Measurements from ENCODE around the gene CUX1.

CUX1 gene

GRCh38 chr7:102195361-102195760 lies 377.9 kb downstream of the CUX1 start:
- no peak for FAIRE-seq

GRCh38 chr7:102196028-102196427 lies 378.6 kb downstream of the CUX1 start:
- FAIRE-seq: no peak

DNA sequence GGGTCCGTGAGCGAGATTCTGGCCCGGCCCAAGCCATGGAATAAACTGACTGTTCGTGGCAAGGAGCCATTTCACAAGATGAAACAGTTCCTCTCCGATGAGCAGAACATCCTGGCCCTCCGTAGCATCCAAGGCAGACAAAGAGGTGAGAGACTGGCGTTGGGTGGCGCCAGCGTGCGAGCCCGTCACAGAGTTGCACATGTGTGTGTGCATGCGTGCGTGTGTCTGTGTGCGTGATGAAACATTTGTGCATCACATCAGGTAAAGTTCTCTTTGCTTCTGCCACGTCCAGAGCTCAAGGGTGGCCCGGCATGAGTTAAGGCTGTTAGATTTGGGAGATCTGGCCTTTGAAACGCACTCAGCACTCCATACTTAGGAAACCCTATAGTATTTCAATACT lies 379.7 kb downstream of the CUX1 start:
- FAIRE-seq: no peak

DNA sequence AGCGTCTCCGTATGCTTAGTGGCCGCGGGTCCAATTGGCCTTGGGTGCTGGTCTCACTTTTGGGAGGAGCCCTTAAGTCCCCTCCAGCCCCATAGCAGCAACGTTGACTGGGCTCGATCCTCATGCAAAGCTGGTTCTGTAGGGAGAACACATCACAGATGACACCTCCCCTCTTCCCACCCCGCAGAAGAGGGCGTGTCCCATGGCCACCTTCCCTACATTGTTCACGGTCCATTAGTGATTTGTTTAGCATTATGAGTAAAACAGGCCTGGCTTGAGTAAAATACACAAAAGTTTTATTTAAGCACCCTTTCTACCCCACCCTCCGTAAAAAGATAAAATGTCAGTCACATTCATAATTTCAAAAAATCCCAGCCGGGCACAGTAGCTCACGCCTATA lies 380.2 kb downstream of the CUX1 start:
- FAIRE-seq: no peak

DNA sequence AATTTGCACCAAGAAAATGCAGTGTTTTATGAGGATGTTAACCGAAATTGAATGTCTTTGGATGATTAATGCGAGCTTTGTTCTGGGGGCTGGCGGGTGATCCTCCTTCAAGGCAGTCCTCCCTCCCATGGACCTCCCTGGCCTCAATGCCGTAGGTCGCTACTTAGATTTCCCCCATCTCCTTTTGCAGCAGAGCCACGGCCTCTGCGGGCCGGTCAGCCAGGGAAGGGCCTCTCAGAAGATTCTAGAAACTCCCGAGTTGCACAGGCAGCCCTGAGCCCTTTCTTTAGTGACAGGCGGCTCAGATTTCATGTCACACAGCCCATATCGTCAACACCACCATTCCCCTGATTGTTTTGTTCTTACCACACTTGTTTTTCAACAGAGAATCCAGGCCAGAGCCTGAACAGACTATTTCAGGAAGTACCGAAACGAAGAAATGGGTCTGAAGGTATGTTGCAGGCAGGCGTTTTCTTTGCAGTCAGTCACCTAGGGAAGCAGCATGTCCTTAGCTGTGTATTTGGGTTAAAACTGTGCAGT lies 381.1 kb downstream of the CUX1 start:
- no peak for FAIRE-seq

DNA sequence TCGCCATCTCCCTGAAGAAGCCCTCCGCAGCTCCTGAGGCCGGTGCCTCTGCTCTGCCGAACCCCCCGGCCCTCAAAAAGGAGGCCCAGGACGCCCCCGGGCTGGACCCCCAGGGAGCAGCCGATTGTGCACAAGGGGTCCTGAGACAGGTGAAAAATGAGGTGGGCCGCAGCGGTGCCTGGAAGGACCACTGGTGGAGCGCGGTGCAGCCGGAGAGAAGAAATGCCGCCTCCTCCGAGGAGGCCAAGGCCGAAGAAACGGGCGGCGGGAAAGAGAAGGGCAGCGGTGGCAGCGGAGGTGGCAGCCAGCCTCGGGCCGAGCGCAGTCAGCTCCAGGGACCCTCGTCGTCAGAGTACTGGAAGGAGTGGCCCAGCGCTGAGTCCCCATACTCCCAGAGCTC lies 384.1 kb downstream of the CUX1 start:
- no peak for FAIRE-seq

DNA sequence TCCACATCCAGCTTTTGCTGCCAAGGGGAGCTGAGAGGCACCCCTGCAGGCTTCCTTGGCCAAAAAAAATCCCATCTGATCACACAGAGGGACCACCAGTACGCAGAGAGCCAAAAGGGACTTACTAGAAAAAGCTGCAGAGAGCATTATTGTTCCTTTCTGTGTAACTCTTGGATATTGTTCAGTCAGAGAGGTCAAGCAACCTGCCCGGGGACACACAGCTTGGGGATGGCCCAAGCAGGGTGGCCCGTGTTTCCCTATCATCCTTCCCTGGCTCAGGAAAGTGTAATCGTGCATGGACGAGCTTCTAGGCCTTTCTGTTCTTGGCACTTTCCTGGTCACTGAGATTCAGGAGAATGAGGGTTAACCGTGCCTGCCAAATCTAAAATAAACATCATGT lies 385.1 kb downstream of the CUX1 start:
- FAIRE-seq: no peak

DNA sequence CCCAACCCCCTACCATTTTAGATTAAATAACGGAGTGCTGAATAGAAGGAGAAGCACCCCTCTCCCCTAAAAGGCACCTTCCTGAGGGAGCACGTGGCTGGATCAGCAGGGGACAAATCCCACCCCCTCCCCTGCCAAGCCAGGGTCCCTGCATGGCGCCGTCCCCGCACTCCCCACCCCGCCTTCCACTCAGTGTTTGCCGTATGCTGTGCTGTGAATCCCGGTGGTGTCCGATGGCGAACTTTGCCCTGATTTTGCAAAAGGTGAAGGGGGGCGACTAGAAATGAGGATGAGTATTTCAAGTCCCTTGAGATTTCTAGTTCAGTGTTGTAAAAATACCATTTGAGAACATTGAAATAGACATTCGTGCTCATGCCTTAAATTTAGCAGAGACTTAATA lies 385.8 kb downstream of the CUX1 start:
- FAIRE-seq: no peak

GRCh38 chr7:102204212-102204611 lies 386.8 kb downstream of the CUX1 start:
- FAIRE-seq: no peak

DNA sequence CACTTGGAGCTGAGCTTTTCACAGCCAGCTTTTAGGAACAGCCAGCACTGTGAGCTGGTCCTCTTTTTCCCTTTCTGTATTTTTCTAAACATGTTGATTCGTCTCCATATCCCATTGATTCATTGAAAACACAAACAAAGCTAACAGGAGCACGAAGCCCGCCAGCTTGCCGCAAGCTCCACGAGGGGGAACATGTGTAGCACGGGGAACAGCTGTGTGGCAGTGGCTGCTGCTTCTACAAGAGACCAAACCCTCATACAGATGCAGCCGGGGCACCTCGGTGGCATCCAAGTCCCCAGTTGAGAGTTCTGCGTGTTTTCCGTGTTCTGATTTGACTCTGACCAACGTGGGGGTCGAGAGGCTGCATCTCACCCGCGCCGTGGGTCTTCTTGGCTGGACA lies 388.5 kb downstream of the CUX1 start:
- FAIRE-seq: no peak

DNA sequence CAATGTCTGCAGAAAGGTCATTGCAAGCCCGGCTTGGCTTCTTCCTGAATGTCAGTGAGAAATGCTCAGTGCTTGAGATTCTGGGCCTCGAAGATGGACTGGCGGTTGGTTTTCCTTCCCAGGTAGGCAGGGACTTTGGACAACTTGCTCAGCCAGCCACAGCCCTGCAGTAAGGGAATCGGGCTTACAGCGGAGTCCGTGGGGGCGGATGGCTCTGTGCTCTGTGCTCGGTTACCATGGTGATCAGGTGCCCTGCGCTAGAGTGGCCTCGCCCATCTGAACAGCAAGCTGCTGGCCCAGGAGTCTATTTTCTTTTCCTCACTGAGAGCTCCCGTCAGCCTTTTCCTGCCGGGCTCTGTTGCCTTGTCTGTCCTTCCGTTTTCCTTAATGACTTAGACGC lies 391.4 kb downstream of the CUX1 start:
- no peak for FAIRE-seq

DNA sequence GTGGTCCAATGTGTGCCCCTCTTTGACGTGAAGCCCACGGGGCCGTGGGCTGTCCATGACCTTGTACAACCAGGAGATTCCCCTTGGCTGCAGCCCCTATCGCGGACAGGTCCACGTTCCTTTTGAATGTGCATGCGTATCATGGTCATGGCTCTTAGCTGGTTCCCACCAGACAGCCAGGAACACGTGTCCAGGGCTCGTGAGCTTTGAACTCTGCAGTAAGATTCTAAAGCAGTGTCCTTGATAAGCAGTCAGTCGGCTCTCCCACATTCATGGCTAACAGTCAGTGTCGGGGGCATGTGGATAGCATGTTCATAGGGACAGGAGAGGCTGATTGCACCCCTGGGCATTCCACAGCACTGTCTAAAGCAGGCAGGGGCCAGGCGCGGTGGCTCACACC lies 393.4 kb downstream of the CUX1 start:
- FAIRE-seq: no peak

- FAIRE-seq: no peak
Measured at GRCh38 chr7:102211590-102212550, 394.4 kb downstream of the CUX1 start.

GRCh38 chr7:102214477-102215072 lies 397.1 kb downstream of the CUX1 start:
- FAIRE-seq: no peak

- FAIRE-seq: no peak
Measured at GRCh38 chr7:102215256-102215655, 397.8 kb downstream of the CUX1 start.

DNA sequence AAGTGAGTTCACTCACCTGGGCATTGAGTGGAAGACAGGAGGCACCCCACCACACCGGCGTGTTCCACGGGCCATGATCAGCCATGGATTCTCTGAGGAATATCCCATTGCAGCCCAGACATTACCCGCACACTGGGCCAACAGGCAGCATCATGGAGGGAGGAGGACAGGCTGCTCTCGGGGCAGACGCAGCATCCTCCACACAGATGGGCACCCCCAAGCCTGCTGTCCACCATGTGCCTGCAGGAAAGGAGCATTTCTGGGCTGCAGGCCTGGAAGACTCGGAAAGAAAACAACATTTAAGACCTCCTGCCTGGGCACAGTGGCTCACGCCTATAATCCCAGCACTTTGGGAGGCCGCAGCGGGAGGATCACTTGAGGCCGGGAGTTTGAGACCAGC lies 398.3 kb downstream of the CUX1 start:
- no peak for FAIRE-seq

DNA sequence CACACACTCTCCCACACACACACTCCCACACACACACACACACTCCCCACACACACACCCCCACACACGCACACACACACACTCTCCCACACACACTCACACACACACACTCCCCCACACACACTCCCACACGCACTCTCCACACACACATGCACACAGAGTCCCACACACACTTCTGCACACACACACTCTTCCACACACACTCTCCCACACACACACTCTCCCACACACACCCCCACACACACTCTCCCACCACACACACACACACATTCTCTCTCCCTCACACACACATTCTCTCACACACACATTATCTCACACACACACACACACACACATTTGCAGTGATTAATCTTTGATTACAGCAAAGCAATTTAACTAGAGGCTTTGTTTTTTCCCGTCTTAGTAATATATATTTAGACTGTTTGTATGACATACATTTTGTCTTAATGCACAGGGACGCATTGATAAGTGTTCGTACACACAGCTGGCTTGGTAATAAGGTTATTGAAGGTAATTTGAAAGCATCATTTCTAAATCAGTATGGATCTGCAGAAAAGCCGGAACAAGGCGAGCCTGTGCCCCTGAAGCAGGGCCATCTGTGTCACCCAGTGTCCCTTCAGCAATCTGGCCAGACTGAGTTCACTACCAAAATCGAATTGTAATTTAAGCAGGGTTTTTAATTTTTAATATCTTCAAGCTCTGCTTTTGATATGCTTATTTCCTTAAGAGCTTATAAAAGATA lies 399.3 kb downstream of the CUX1 start:
- FAIRE-seq: no peak

- no peak for FAIRE-seq
Measured at GRCh38 chr7:102220229-102220850, 402.9 kb downstream of the CUX1 start.

DNA sequence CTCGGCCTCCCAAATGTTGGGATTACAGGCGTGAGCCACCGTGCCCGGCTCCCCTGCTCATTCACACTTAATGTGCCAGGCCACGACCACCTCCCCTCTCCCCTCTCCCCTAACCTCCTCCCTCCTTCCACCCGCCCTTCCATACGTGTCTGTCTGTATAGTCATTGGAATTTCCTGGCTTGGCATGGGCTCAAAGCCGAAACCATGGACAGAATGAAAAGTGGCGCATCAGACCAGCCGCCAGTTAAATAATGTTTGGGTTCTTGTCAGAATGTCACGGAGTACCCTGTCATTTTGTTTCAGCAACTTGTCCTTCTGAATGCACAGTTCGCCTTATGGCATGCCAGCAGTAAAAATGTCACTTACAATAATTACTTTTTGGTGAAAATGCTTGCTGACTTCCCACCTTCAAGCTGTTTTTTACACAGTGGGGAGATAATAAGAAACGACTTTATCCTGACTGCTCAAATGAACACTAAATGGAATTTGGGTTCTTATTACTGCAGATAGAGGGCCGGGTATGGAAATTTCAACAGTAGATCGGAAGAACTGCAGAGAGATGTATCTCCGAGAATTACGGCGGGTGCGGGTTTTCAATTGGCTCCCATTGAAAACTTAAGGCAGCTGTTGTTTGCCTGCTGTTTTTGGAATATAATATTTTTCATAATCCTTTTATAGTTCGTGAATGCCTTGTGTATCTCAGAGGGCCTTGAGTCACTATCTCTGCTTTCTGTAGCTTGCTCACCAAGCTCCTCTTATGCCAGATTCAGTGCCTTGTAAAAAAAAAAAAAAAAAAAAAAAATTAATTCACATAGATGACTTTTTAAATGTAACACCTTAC lies 403.8 kb downstream of the CUX1 start:
- FAIRE-seq: no peak

- FAIRE-seq: no peak
Measured at GRCh38 chr7:102221961-102222360, 404.5 kb downstream of the CUX1 start.

- no peak for FAIRE-seq
Measured at GRCh38 chr7:102222445-102222844, 405.0 kb downstream of the CUX1 start.

- FAIRE-seq: no peak
Measured at GRCh38 chr7:102223184-102223583, 405.8 kb downstream of the CUX1 start.

All from A204.1 (cell line).